GM12891 (cell line): ENCODE results near the gene KCNA10.

Experiments
- POLR2A ChIP-seq: IDR thresholded peaks from 2 replicates; pipeline ENCODE4 v1.6.1; 2011; ENCODE audit warnings: low read depth, low read length, control low read depth
- POLR2AphosphoS5 ChIP-seq: IDR thresholded peaks from 2 replicates; pipeline ENCODE4 v1.6.1; 2011; ENCODE audit warnings: low read depth, low read length, control low read depth
- SPI1 ChIP-seq: IDR thresholded peaks from 2 replicates; pipeline ENCODE4 v1.6.1; 2011; ENCODE audit warnings: low read depth, low read length, control low read depth
- TAF1 ChIP-seq: IDR thresholded peaks from 2 replicates; pipeline ENCODE4 v1.6.1; 2011; ENCODE audit warnings: low read depth, low read length, control low read depth

- TF ChIP-seq POLR2A = no peak
- TF ChIP-seq POLR2AphosphoS5 = no peak
- no peak for TF ChIP-seq TAF1
- no peak for TF ChIP-seq SPI1
Observed at GRCh38 chr1:110525249-110525595, 6.2 kb upstream of the KCNA10 start.
